Measurements from ENCODE around the gene GRIK2. TPM values are rescaled to one million over a fixed set of nuclear protein-coding genes. Genes with fewer than 3 reads are reported as not detected.

Gene GRIK2
- total RNA-seq, 1 experiment from 2014 or later = 0.70 TPM

- no peaks in the 10 kb centered on the region for H3K27me3 Mint-ChIP-seq (ENCODE audit: low read depth)
- no CpG with 5 or more reads among the region's 2 CpGs for WGBS (ENCODE audit: extremely low coverage, insufficient read length, low lambda C conversion rate)
- no peak overlapping the region for H4K5ac ChIP-seq (ENCODE audit: insufficient read length, low read depth, low read length)
These were observed 563.5 kb downstream of the GRIK2 start for GRCh38 chr6:101956961-101957360.

More at GRCh38 chr6:101956961-101957360, 563.5 kb downstream of the GRIK2 start:
- H2BK5ac ChIP-seq (ENCODE audit: insufficient read length, low read length) = no peak overlapping the region
- H3K9ac ChIP-seq (ENCODE audit: extremely low read depth, insufficient read length, low read length) = no peak overlapping the region
- peaks cover 0 to 5% of the 10 kb centered on the region in 2 experiments; a peak in 1 of 4 replicates for H3K4me1 Mint-ChIP-seq
- peaks cover 2 to 3% of the 10 kb centered on the region in 2 experiments; a peak in 3 of 5 replicates for H3K9me3 Mint-ChIP-seq
- H3K23ac ChIP-seq (ENCODE audit: insufficient read length, low read depth, low read length) = no peak overlapping the region
- H2AK5ac ChIP-seq (ENCODE audit: insufficient read length, low read length) = no peak overlapping the region
- no peaks in the 10 kb centered on the region; a peak in 1 of 7 replicates for H3K36me3 Mint-ChIP-seq (ENCODE audit: insufficient read depth in 1 of 3, low read depth in 3 of 3)
- H3K79me2 ChIP-seq (ENCODE audit: insufficient read depth, low read length) = no peaks in the 10 kb centered on the region
- H3K4me2 ChIP-seq (ENCODE audit: insufficient read depth, insufficient read length, low read length) = no peak overlapping the region
- H3K9me3 ChIP-seq (ENCODE audit: control insufficient read depth, low read depth, low read length) = no peaks in the 10 kb centered on the region
- no peak overlapping the region for H3T11ph ChIP-seq (ENCODE audit: low read length)
- no peak overlapping the region for H3K18ac ChIP-seq (ENCODE audit: insufficient read length, low read depth, low read length)
- no peak overlapping the region for H3K4ac ChIP-seq (ENCODE audit: low read depth, low read length)
- H3K23me2 ChIP-seq (ENCODE audit: insufficient read length, low read depth, low read length, poor library complexity, severe bottlenecking) = no peaks in the 10 kb centered on the region
- no peaks in the 10 kb centered on the region for H3K27me3 ChIP-seq (ENCODE audit: insufficient read depth, low read length)
- no peak overlapping the region for H2BK120ac ChIP-seq (ENCODE audit: low read depth, low read length, poor library complexity, severe bottlenecking)
- H4K8ac ChIP-seq (replicated peaks; ENCODE audit: insufficient read length, low read depth, low read length) = no peak overlapping the region
- H3K4me1 ChIP-seq (ENCODE audit: insufficient read depth, low read length) = no peaks in the 10 kb centered on the region
- no peak overlapping the region for H2BK12ac ChIP-seq (ENCODE audit: insufficient read length, low read depth, low read length)
- no peak overlapping the region for H4K91ac ChIP-seq (ENCODE audit: insufficient read length, low read depth, low read length)
- H4K20me1 ChIP-seq (ENCODE audit: control insufficient read depth, insufficient read depth, insufficient read length) = no peaks in the 10 kb centered on the region
- H3K14ac ChIP-seq (ENCODE audit: insufficient read depth, low read length) = no peak overlapping the region
- no peaks in the 10 kb centered on the region for H3K79me1 ChIP-seq (ENCODE audit: insufficient read depth, low read depth, low read length, poor library complexity, severe bottlenecking)
- no peak overlapping the region for H3K27ac ChIP-seq (ENCODE audit: insufficient read length, low read depth, low read length)
- H3K4me3 Mint-ChIP-seq = no peak overlapping the region
- no peak overlapping the region for H2BK15ac ChIP-seq (ENCODE audit: low read depth, low read length)
- no peak overlapping the region for H2AFZ ChIP-seq (ENCODE audit: low read length)
- H2BK20ac ChIP-seq (ENCODE audit: low read depth, low read length, poor library complexity, severe bottlenecking) = no peak overlapping the region
- no peak overlapping the region for H3K56ac ChIP-seq (ENCODE audit: insufficient read length, low read depth, low read length)
- no peak for TF ChIP-seq CTCF (conservative IDR thresholded peaks at IDR 0.05)
- no peak for DNase-seq
- H3K27ac Mint-ChIP-seq = no peak overlapping the region

Data from H9 (cell line).